GM21381 (cell line): Measurements from ENCODE around the gene PARP16.
"Not testable (repeated sequence)": the region's sequence is repeated elsewhere in the genome, so short reads cannot be mapped to it uniquely, and the experiment has no call there.

Source experiments
- ATAC-seq: cut with Tn5 transposase; IDR thresholded peaks from one replicate; pipeline ENCODE4 v1.9.1; 2021; ENCODE audit warnings: mild to moderate bottlenecking, moderate library complexity; ENCODE audit not compliant: unreplicated experiment

PARP16 gene

DNA sequence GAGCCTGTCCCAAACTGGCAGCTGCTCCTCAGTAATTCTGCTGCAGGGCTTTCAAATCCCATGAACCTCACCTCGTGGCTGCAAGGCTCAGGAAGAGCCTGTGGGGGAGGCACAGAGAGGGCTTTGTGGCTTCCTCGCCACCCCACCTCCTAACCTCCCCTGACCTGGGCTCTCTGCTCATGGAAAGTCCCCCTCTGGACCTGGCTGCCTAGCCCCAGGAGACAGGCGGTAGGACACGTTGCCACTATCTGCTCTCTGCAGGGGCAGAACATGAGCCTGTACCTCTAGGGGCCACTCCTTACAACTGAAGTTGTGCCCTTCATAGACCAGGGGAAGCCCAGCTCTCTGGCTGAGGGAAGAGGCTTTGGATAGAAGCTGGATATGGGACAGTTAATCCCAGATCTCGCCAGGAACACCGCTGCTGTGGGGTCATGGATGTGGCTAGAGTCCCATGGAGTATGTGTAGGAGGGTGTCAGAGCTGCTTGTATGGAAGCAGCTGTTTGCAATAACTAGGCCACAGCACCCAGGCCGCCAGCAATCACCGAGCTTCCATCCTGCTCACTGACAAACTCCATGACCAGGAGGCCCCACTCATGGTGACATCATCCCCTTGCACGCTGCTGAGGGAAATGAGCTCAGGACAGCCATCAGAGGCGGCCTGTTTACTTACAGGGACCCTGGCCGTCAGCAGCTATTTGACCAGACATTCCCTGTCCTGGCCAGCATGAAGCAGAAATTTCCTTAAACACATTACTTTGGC lies 41.4 kb downstream of the PARP16 start:
- no peak for ATAC-seq

DNA sequence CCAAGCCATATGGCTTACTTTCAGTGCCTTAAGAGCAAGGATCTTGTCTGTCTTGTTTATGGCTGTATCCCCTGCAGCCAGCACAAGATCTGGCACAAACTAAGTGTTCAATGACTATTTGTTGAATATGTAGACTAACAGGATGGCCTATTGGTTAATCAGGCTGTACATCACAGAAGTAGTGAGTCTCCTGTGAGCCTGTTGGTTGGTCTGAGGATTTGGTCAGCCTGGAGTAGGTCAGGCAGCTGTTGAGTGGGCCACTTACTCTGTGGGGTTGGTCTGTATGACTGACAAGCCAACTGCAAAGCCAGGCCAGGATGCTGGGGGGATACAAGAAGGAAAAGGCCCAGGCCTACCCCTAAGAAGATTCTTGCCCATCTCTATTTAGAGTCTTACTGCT lies 42.0 kb downstream of the PARP16 start:
- no peak for ATAC-seq

DNA sequence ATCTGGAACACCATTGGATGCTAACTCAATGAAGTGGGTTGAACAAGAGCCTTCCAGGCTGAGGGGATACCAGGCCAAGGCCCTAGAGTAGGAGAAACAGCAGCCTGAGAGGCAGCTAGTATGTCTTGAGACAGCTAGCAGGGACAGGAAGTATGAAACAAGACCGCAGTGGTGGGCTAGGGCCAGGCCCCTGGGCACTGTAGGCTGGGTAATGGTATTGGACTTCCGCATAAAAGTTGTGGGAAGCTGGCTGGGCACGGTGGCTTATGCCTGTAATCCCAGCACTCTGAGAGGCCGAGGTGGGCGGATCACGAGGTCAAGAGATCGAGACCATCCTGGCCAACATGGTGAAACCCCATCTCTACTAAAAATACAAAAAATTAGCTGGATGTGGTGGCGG lies 50.2 kb downstream of the PARP16 start:
- ATAC-seq: not testable (repeated sequence)

DNA sequence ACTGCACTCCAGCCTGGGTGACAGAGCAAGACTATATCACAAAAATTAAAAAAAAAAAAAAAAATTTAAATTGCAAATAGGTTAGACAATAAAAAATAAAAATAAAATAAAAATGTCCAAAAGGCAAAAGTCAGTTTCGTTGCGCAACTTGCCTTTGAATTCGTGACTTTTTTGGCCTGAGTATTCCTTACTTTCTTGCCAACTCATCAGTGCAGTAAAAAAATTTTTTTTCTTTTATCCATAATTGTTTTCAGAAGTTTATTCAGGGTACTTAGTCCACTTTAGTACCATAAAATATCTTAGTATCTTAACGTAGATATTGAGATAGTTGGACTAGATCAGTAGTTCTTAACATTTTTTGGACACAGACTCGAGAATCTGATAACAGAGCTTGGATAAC lies 53.0 kb downstream of the PARP16 start:
- no peak for ATAC-seq

DNA sequence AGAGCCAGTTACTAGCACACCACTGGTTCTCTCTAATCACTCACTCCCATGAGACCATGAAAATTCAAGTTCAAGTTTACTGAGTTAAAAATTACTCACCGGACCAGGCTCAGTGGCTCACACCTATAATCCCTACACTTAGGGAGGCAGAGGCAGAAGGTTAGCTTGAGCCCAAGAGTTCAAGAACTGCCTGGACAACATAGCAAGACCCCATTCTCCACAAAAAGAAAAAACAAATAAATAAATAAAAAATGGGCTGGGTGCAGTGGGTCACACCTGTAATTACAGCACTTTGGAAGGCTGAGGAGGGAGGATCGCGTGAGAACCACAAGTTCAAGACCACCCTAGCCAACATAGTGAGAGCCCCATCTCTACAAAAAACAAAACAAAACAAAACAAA lies 54.2 kb downstream of the PARP16 start:
- ATAC-seq: no peak

DNA sequence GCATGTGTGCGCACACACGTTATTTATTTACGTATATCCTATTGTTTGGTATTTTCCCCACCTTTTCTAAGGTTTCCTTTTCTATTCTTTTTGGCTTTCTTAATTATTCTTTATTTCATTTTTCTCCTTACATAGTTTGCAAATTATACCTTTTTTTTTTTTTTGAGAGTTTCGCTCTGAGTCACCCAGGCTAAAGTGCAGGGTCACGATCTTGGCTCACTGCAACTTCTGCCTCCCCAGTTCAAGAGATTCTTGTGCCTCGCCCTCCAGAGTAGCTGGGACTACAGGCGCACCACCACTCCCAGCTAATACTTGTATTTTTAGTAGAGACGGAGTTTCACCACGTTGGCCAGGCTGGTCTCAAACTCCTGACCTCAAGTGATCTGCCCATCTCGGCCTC lies 55.4 kb downstream of the PARP16 start:
- no peak for ATAC-seq

DNA sequence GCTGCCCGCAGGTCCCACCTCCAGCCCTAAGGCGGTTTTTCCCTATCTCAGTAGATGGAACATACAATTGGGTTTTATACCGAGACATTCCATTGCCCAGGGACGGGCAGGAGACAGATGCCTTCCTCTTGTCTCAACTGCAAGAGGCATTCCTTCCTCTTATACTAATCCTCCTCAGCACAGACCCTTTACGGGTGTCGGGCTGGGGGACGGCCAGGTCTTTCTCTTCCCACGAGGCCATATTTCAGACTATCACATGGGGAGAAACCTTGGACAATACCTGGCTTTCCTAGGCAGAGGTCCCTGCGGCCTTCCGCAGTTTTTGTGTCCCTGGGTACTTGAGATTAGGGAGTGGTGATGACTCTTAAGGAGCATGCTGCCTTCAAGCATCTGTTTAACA lies 59.8 kb downstream of the PARP16 start:
- ATAC-seq: not testable (repeated sequence)

DNA sequence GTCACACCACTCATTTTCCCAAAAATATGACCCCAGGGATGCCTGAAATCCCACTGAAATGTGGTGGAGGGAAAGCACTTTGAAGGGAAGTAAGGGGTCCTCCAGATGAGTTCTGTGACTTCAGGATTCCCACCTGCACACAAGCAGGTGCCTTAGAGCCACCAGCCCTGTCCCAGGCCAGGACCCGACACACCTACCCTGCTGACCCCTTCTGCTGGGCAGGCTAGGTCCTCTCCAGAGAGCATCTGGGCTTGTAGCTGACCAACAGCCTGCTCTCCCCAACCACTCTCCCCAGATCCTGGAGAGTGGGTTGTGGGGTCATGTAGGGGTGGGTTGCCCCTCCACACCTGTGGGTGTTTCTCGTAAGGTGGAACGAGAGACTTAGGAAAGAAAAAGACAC lies 60.5 kb downstream of the PARP16 start:
- ATAC-seq: no peak

DNA sequence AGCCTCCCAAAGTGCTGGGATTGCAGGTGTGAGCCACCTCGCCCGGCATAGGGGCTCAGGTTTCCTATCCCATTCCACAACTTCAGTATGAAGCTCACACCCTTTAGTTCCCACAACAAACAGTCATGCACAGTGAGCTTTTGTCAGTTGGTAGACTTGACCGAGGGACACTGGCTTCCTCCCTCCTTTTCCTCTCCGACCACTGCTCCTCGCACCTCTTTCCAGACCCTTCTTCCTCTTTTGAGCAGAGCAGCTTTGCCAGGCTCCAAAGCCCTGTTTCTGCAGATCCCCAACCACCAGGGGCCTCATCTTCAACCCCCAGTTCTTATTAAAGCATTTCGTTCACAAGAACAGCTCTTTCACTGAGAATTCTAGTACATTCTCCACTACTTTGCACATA lies 62.7 kb downstream of the PARP16 start:
- no peak for ATAC-seq

DNA sequence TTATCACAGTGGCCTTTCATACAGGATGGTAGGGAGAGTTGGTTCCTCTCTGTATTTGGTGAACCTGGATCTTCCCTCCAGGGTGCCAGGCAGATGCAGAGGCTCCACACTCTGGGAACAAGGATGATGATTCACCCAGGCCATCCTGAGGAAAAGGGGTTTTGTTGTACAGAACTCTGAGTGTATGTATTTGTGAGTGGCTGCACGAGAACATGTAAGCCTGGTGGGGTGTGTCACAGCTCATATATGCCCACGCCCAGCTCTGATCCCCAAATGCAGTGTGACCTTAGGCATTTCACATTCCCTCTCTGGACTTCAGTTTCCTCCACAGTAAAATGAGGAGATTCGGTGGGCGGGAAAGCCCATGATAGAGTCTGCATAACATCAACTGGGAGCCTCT lies 63.8 kb downstream of the PARP16 start:
- no peak for ATAC-seq

DNA sequence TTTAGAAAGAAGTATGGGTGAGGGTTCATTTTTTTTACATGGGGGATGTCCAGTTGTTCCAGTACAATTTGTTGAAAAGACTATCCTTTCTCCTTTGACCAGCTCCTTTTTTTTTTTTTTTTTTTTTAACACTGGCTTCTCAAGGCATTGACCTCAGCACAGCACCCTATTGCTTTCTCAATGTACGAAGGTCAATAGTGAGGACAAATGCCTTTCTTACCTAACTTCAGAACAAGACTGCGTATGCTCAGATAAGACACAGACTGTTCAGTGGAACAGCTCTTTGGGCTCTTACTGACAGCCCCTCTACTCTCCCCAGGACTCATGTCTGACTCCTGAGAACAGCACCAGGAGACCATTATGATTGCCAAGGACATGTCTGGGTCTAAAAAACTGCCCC lies 65.0 kb downstream of the PARP16 start:
- no peak for ATAC-seq

DNA sequence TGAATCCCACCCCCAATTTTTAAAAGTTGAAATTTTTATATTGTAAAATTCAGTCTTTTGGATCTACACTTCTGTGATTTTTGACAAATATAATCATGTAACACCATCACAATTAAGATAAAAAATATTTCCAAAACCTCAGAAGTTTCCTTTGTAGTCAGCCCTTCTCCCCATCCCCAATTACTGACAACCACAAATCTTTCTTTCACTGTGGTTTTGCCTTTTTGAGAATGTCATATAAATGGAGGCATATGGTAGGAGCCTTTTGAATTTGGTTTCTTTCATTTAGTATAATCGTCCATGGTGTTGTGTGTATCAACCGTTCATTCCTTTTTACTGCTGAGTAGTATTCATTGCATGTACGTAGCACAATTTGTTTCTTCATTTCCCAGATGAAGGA lies 67.5 kb downstream of the PARP16 start:
- ATAC-seq: no peak

DNA sequence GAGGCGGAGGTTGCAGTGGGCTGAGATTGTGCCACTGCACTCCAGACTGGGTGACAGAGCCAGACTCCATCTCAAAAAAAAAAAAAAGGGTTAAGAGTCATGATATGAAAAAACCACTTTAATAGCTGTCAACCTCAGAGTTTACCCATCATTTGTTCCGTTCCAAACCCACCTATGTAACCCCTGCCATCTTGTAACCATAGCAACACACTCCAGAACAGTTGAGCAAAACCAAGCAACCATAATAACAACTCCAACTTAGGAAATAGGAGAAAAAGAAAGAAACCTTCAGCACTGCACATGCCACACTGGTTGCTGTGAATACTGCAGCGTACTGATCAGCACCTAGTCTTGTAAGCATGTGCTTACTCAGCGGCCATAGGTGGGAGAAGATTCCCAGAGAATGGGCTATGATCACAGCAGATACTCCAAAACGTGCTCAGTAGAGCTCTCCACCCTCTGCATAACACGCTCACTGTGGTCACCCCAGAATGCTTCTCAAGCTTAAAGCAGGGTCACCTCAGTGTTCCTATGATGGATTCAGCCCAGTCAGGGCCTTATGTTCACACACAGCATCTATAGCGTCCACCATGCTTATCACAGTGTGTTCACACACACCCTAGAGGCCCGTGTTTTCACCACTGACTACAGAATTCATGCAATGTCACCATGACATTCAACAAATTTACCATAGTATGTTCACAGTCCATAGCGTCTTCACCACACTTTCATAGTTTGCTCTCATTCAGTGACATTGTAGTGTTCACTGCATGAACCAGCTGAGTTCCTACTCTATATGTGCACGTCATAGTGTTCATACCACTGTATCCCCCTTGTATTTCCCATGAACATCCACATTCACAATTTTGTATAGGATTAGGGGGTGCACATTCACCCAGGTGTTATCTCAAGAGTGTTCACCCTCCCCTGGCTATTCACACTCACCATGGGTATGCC lies 68.9 kb downstream of the PARP16 start:
- no peak for ATAC-seq

DNA sequence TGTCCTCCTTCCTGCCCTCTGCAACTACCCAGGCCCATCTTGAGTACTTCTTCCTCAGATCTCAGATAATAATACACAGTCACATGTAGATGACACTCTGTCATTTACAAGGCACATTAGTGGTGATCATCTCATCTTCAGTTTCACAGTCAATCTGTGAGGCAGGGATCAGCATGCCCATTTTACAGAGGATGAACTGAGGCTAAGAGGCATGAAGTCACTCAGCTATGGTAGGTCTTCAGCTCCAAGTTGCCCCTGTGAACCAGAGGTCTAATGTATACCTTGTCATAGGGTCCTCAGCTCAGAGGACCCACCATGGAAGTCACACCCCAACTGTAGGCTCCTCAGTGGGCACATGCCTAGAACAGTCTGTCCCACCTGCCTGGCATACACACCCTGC lies 71.2 kb downstream of the PARP16 start:
- ATAC-seq: no peak

DNA sequence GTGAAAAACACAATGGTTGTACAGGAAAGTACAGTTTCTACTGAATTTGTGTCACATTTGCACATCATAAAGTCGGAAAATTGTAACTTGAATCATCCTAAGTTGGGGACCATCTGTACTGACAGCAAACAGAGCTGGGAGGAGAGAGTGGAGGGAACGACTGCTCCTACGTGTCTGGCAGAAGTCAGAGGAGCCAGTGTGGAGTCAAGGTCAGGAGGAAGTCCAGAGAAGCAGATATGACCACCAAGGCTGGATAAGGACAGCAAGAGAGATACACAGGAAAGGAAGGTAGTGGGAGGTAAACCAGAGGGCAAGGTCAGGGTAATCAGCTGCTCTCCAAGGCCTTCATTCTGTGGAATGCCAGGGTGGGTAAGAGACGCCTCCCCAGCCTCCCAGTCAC lies 72.7 kb downstream of the PARP16 start:
- ATAC-seq: no peak

DNA sequence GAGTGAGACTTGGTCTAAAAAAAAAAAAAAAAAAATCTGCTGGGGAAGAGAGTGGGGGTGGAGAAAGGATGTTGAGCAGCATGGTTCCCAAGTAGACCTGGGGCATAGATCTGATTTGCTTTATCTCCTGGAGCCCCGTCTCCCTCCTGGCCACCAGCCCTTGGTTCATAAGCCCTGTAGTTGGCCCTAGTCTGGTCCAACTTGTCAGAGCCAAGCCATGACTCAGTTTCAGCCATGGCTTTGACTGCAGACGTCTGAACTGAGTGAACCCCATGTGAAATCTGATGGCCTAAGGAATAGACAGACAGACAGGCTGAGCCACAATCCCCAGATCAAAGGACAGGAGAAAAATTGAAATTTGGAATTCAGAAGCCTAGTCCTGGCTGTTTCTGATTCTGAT lies 73.4 kb downstream of the PARP16 start:
- no peak for ATAC-seq

DNA sequence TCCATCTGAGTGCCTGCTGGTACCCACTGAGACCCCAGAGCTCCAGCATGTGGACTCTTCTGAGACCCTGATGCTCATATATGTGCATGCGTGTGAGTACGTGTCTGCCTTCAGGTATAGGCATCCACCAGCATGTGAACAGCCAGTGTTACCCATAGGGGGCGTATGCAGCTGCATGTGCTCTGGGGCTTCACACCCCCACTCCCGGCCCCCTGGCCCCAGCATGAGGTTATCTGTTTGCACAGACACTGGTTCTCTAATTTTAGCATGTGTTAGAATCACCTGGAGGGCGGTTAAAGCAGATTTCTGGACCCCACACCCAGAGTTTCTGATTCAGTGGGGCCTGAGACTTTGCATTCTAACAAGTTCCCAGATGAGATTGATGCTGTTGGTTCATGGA lies 74.6 kb downstream of the PARP16 start:
- ATAC-seq: no peak

DNA sequence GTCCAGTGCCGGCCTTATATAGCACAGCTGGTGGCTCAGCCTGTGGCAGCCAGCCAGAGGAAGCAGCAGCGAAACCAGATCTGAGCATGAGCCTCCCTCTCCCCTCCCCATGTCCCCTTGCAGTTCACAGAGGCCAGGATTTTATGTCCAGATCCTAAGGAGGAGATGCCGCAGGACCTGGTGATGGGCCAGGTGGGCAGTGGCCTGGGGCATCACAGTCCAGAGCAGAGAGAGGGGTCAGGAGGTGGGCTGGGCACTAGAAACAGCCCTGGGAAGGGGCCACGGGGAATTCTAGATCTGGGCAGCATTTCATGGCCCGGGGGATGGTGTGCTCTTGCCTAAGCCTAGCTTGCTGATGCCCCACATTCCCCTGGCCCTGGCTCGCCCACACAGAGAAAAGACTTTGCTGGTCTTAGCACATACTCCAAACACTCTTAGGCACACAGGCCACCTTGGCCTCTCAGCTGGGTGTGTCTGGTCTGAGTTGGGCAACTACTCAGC lies 75.2 kb downstream of the PARP16 start:
- ATAC-seq: no peak

DNA sequence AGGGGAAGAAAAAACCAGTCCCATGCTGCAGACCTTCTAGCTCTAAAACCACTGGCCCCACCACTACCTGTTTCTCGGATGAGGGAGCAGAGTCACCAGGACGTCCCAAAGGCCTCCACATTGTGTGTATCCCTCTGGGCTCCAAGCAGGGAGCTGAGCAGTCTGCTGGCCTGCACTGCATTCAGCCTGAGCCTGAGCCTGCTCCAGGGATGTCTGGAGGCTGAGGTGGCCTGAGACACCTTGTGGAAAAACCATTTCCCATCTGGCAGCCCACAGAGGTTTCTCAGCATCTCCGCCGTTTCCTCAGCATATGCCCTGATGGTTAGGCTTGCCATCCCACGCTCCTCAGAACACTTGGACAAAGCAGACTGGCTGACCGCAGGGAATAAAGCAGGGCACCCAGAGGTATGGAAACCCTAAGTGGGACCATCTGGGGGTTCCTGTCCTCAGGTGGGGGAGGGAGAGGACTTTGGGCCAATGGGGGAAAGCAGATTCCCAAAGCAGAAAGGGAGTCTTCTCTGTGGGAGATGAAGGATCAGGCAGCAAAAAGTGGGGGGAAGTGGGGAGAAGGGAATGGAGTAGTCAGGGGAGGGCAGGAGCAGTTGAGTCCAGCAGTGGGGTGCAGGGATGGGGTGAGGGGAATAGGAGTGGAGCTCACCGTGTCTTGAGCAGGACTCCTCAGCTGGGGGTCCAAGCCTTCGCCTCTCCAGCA lies 75.8 kb downstream of the PARP16 start, which contains the start of gene CILP:
Gene CILP, minus strand, starts transcription at position 704 of the 712 bp plus-strand sequence. CDS start 1,718 bp downstream, outside the sequence.
- ATAC-seq: no peak

DNA sequence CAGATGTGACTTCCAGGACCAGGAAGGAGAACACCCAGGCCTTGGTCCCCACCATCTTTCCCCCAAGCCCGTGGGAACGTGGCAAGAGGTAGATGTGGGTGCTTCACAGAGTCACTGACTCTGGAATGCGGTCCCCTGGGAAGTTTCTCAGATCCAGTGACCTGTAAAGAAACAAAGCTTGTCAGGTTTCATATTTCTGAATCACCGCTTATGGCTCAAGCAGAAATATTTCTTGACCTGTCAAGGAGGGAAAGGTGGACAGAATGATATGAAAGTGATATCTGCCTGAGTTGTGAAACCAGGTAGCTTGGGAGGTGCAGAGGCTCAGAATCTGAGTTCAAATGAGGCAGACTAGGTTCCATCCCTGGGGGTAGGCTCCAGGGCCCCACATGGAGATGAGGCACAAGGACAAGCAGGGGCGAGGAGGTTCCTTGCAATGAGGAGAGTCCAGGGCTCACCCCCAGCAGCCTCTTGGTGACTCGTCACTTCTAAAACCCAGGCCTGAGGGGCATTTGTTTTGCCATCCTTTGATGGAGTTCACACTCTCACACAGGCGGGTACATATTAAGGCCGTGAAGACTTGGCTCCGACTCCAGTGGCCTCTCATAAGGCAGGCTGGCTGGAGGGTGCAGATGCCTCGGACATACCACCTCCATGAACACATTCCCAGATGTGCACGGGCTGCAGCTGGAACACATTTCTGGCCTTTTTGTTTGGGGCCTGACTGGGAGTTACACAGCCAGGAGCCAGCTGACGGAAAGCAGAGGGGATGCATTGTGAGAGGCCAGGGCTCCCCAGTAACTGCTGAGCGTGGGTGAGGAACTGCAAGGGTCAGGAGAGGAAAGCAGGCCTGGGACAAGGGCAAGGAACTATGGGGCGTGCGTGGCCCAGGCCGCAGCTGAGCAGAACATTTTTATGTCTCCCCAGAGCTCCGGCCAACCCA lies 76.7 kb downstream of the PARP16 start:
- ATAC-seq: no peak
